Measurements from ENCODE around the gene DDIT4L.

- TF ChIP-seq FOS (IDR thresholded peaks at IDR 0.05; ENCODE audit: low read depth, low read length) (no peak), CTCF (conservative IDR thresholded peaks at IDR 0.05; ENCODE audit: low read depth, low read length) (no peak), CEBPB (IDR thresholded peaks at IDR 0.05; ENCODE audit: low read depth, low read length) (no peak), SMC3 (IDR thresholded peaks at IDR 0.05; ENCODE audit: low read depth, low read length) (no peak), POLR2A (IDR thresholded peaks at IDR 0.05; ENCODE audit: low read depth, low read length) (no peak), MAZ (IDR thresholded peaks at IDR 0.05; ENCODE audit: borderline replicate concordance, low read depth, low read length) (no peak), RAD21 (IDR thresholded peaks at IDR 0.05; ENCODE audit: low read length) (no peak), NFE2L2 (IDR thresholded peaks at IDR 0.05; ENCODE audit: low read depth, low read length) (no peak)
These were observed 1.4 kb downstream of the DDIT4L start for GRCh38 chr4:100188829-100189228.
